ENCODE measurements around the gene GPR6.

GPR6 gene

GRCh38 chr6:109978174-109979032 is at the start of gene GPR6:
Gene GPR6 (plus strand): TSS chr6:109978311. CDS start chr6:109979113, 802 bp downstream.
- Histone ChIP-seq H3K4me1 (ENCODE audit: control insufficient read depth, insufficient read depth, low read length) (no peaks in the 10 kb centered on the region), H3K4me3 (ENCODE audit: low read length) (no peak within 1 kb of the TSS), H3K27me3 (replicated peaks; ENCODE audit: control insufficient read depth, insufficient read depth, low read length) (peaks cover 83% of the 10 kb centered on the region), H3K9ac (ENCODE audit: low read length) (no peak within 1 kb of the TSS), H3K36me3 (ENCODE audit: control insufficient read depth, insufficient read depth, low read length, severe bottlenecking) (no peaks in the 10 kb centered on the region), H3K9me3 (ENCODE audit: control insufficient read depth, low read length) (peaks cover 5% of the 10 kb centered on the region)
- peak; percentile 65 for DNase-seq (ENCODE audit: low read depth)

GRCh38 chr6:109934293-109934692 is 43.8 kb upstream of the GPR6 start:
- DNase-seq (ENCODE audit: low read depth) = no peak

GRCh38 chr6:109939654-109940053 is 38.5 kb upstream of the GPR6 start:
- Histone ChIP-seq H3K4me3 (ENCODE audit: low read length) (no peak overlapping the region), H3K9me3 (ENCODE audit: control insufficient read depth, low read length) (no peaks in the 10 kb centered on the region), H3K9ac (ENCODE audit: low read length) (no peak overlapping the region), H3K27me3 (replicated peaks; ENCODE audit: control insufficient read depth, insufficient read depth, low read length) (peaks cover 27% of the 10 kb centered on the region), H3K4me1 (ENCODE audit: control insufficient read depth, insufficient read depth, low read length) (no peaks in the 10 kb centered on the region), H3K36me3 (ENCODE audit: control insufficient read depth, insufficient read depth, low read length, severe bottlenecking) (no peaks in the 10 kb centered on the region)
- DNase-seq (ENCODE audit: low read depth) = no peak

More at GRCh38 chr6:109934293-109934692, 43.8 kb upstream of the GPR6 start:
- no peak overlapping the region for H3K9ac ChIP-seq (ENCODE audit: low read length)
- no peaks in the 10 kb centered on the region for H3K4me1 ChIP-seq (ENCODE audit: control insufficient read depth, insufficient read depth, low read length)
- no peaks in the 10 kb centered on the region for H3K9me3 ChIP-seq (ENCODE audit: control insufficient read depth, low read length)
- no peak overlapping the region for H3K4me3 ChIP-seq (ENCODE audit: low read length)
- no peaks in the 10 kb centered on the region for H3K27me3 ChIP-seq (replicated peaks; ENCODE audit: control insufficient read depth, insufficient read depth, low read length)
- no peaks in the 10 kb centered on the region for H3K36me3 ChIP-seq (ENCODE audit: control insufficient read depth, insufficient read depth, low read length, severe bottlenecking)

- no peak for DNase-seq (ENCODE audit: low read depth)
- Histone ChIP-seq H3K4me1 (ENCODE audit: control insufficient read depth, insufficient read depth, low read length) (no peaks in the 10 kb centered on the region), H3K27me3 (replicated peaks; ENCODE audit: control insufficient read depth, insufficient read depth, low read length) (peaks cover 44% of the 10 kb centered on the region), H3K9ac (ENCODE audit: low read length) (no peak overlapping the region), H3K4me3 (ENCODE audit: low read length) (no peak overlapping the region), H3K9me3 (ENCODE audit: control insufficient read depth, low read length) (no peaks in the 10 kb centered on the region), H3K36me3 (ENCODE audit: control insufficient read depth, insufficient read depth, low read length, severe bottlenecking) (no peaks in the 10 kb centered on the region)
These were observed 33.7 kb upstream of the GPR6 start for GRCh38 chr6:109944448-109944847.

- no peaks in the 10 kb centered on the region for H3K4me1 ChIP-seq (ENCODE audit: control insufficient read depth, insufficient read depth, low read length)
- no peaks in the 10 kb centered on the region for H3K9me3 ChIP-seq (ENCODE audit: control insufficient read depth, low read length)
- H3K9ac ChIP-seq (ENCODE audit: low read length) = no peak overlapping the region
- no peaks in the 10 kb centered on the region for H3K36me3 ChIP-seq (ENCODE audit: control insufficient read depth, insufficient read depth, low read length, severe bottlenecking)
- peaks cover 45% of the 10 kb centered on the region for H3K27me3 ChIP-seq (replicated peaks; ENCODE audit: control insufficient read depth, insufficient read depth, low read length)
- H3K4me3 ChIP-seq (ENCODE audit: low read length) = no peak overlapping the region
- DNase-seq (ENCODE audit: low read depth) = no peak
These were observed 33.0 kb upstream of the GPR6 start for GRCh38 chr6:109945091-109945490.

GRCh38 chr6:109946979-109947378 is 31.1 kb upstream of the GPR6 start:
- DNase-seq (ENCODE audit: low read depth) = no peak
- H3K4me3 ChIP-seq (ENCODE audit: low read length) = no peak overlapping the region
- no peak overlapping the region for H3K9ac ChIP-seq (ENCODE audit: low read length)
- H3K9me3 ChIP-seq (ENCODE audit: control insufficient read depth, low read length) = no peaks in the 10 kb centered on the region
- H3K4me1 ChIP-seq (ENCODE audit: control insufficient read depth, insufficient read depth, low read length) = no peaks in the 10 kb centered on the region
- H3K36me3 ChIP-seq (ENCODE audit: control insufficient read depth, insufficient read depth, low read length, severe bottlenecking) = no peaks in the 10 kb centered on the region
- peaks cover 39% of the 10 kb centered on the region for H3K27me3 ChIP-seq (replicated peaks; ENCODE audit: control insufficient read depth, insufficient read depth, low read length)

- no peak for DNase-seq (ENCODE audit: low read depth)
- H3K4me3 ChIP-seq (ENCODE audit: low read length) = no peak overlapping the region
- no peaks in the 10 kb centered on the region for H3K36me3 ChIP-seq (ENCODE audit: control insufficient read depth, insufficient read depth, low read length, severe bottlenecking)
- H3K9ac ChIP-seq (ENCODE audit: low read length) = no peak overlapping the region
- no peaks in the 10 kb centered on the region for H3K9me3 ChIP-seq (ENCODE audit: control insufficient read depth, low read length)
- H3K4me1 ChIP-seq (ENCODE audit: control insufficient read depth, insufficient read depth, low read length) = no peaks in the 10 kb centered on the region
- H3K27me3 ChIP-seq (replicated peaks; ENCODE audit: control insufficient read depth, insufficient read depth, low read length) = peaks cover 21% of the 10 kb centered on the region
These were observed 28.6 kb upstream of the GPR6 start for GRCh38 chr6:109949281-109950065.

GRCh38 chr6:109955491-109955890 is 22.6 kb upstream of the GPR6 start:
- H3K9ac ChIP-seq (ENCODE audit: low read length) = no peak overlapping the region
- H3K4me1 ChIP-seq (ENCODE audit: control insufficient read depth, insufficient read depth, low read length) = no peaks in the 10 kb centered on the region
- no peaks in the 10 kb centered on the region for H3K9me3 ChIP-seq (ENCODE audit: control insufficient read depth, low read length)
- DNase-seq (ENCODE audit: low read depth) = no peak
- H3K27me3 ChIP-seq (replicated peaks; ENCODE audit: control insufficient read depth, insufficient read depth, low read length) = peaks cover 19% of the 10 kb centered on the region
- H3K4me3 ChIP-seq (ENCODE audit: low read length) = no peak overlapping the region
- H3K36me3 ChIP-seq (ENCODE audit: control insufficient read depth, insufficient read depth, low read length, severe bottlenecking) = no peaks in the 10 kb centered on the region

GRCh38 chr6:109958626-109959025 is 19.5 kb upstream of the GPR6 start:
- no peaks in the 10 kb centered on the region for H3K9me3 ChIP-seq (ENCODE audit: control insufficient read depth, low read length)
- H3K4me1 ChIP-seq (ENCODE audit: control insufficient read depth, insufficient read depth, low read length) = no peaks in the 10 kb centered on the region
- peaks cover 19% of the 10 kb centered on the region for H3K27me3 ChIP-seq (replicated peaks; ENCODE audit: control insufficient read depth, insufficient read depth, low read length)
- no peak overlapping the region for H3K9ac ChIP-seq (ENCODE audit: low read length)
- H3K36me3 ChIP-seq (ENCODE audit: control insufficient read depth, insufficient read depth, low read length, severe bottlenecking) = no peaks in the 10 kb centered on the region
- no peak overlapping the region for H3K4me3 ChIP-seq (ENCODE audit: low read length)
- DNase-seq (ENCODE audit: low read depth) = no peak

GRCh38 chr6:109961611-109962041 is 16.5 kb upstream of the GPR6 start:
- Histone ChIP-seq H3K27me3 (replicated peaks; ENCODE audit: control insufficient read depth, insufficient read depth, low read length) (peaks cover 13% of the 10 kb centered on the region), H3K4me1 (ENCODE audit: control insufficient read depth, insufficient read depth, low read length) (no peaks in the 10 kb centered on the region), H3K36me3 (ENCODE audit: control insufficient read depth, insufficient read depth, low read length, severe bottlenecking) (no peaks in the 10 kb centered on the region), H3K9me3 (ENCODE audit: control insufficient read depth, low read length) (no peaks in the 10 kb centered on the region), H3K9ac (ENCODE audit: low read length) (no peak overlapping the region), H3K4me3 (ENCODE audit: low read length) (no peak overlapping the region)
- peak; percentile 20 for DNase-seq (ENCODE audit: low read depth)

GRCh38 chr6:109962271-109962670 is 15.8 kb upstream of the GPR6 start:
- DNase-seq (ENCODE audit: low read depth) = no peak
- Histone ChIP-seq H3K36me3 (ENCODE audit: control insufficient read depth, insufficient read depth, low read length, severe bottlenecking) (no peaks in the 10 kb centered on the region), H3K9me3 (ENCODE audit: control insufficient read depth, low read length) (no peaks in the 10 kb centered on the region)

More at GRCh38 chr6:109962271-109962670, 15.8 kb upstream of the GPR6 start:
- no peak overlapping the region for H3K4me3 ChIP-seq (ENCODE audit: low read length)
- H3K4me1 ChIP-seq (ENCODE audit: control insufficient read depth, insufficient read depth, low read length) = no peaks in the 10 kb centered on the region
- no peak overlapping the region for H3K9ac ChIP-seq (ENCODE audit: low read length)
- peaks cover 13% of the 10 kb centered on the region for H3K27me3 ChIP-seq (replicated peaks; ENCODE audit: control insufficient read depth, insufficient read depth, low read length)
